HG03135 (cell line): ENCODE results near the gene GABPB2.
A peak's percentile ranks its signal among the peaks of the same experiment; 100 is the strongest.

Experiments
- ATAC-seq: cut with Tn5 transposase; IDR thresholded peaks from one replicate; pipeline ENCODE4 v1.9.1; 2021; ENCODE audit warnings: mild to moderate bottlenecking, moderate library complexity; ENCODE audit not compliant: unreplicated experiment

GABPB2 gene

GRCh38 chr1:151131701-151132334, 61.3 kb downstream of the GABPB2 start:
- no peak for ATAC-seq

GRCh38 chr1:151132335-151133017, 61.9 kb downstream of the GABPB2 start:
- no peak for ATAC-seq

- no peak for ATAC-seq
These were observed 62.7 kb downstream of the GABPB2 start for GRCh38 chr1:151133018-151133806.

GRCh38 chr1:151134396-151134795, 63.8 kb downstream of the GABPB2 start:
- ATAC-seq: no peak

GRCh38 chr1:151134991-151135390, 64.4 kb downstream of the GABPB2 start:
- ATAC-seq: no peak

GRCh38 chr1:151135433-151136385, 65.1 kb downstream of the GABPB2 start:
- no peak for ATAC-seq

- ATAC-seq: no peak
These were observed 67.2 kb downstream of the GABPB2 start for GRCh38 chr1:151137789-151138188.

GRCh38 chr1:151142411-151143056, 72.0 kb downstream of the GABPB2 start:
- no peak for ATAC-seq

GRCh38 chr1:151143057-151143435, 72.5 kb downstream of the GABPB2 start:
- ATAC-seq: no peak

GRCh38 chr1:151143986-151144385, 73.4 kb downstream of the GABPB2 start:
- ATAC-seq: no peak

GRCh38 chr1:151144474-151145303, 74.1 kb downstream of the GABPB2 start:
- no peak for ATAC-seq

GRCh38 chr1:151145304-151146071, 74.9 kb downstream of the GABPB2 start:
- no peak for ATAC-seq

GRCh38 chr1:151146072-151146411, 75.5 kb downstream of the GABPB2 start:
- ATAC-seq: no peak

GRCh38 chr1:151146412-151147131, 76.0 kb downstream of the GABPB2 start, which contains the start of gene SEMA6C:
Gene SEMA6C, minus strand, starts transcription at chr1:151146631. Its CDS starts 4,010 bp downstream, at chr1:151142621.
- ATAC-seq: peak; percentile 97

GRCh38 chr1:151147132-151147503, 76.6 kb downstream of the GABPB2 start:
- ATAC-seq: no peak

GRCh38 chr1:151147665-151148064, 77.1 kb downstream of the GABPB2 start:
- ATAC-seq: no peak

GRCh38 chr1:151156515-151156819, 85.9 kb downstream of the GABPB2 start, which contains the start of gene TNFAIP8L2:
Gene TNFAIP8L2, plus strand, starts transcription at chr1:151156649. Its CDS starts 2,049 bp downstream, at chr1:151158698.
- ATAC-seq: peak; percentile 68

- ATAC-seq: no peak
These were observed 86.5 kb downstream of the GABPB2 start for GRCh38 chr1:151157067-151157531.
